Measurements from ENCODE around the gene SMCO4.

GRCh38 chr11:93481279-93481678 lies 61.9 kb downstream of the SMCO4 start:
- no peak for TF ChIP-seq CTCF (IDR thresholded peaks at IDR 0.05 in 4 of 5, conservative IDR thresholded peaks at IDR 0.05 in 1 of 5)
- no peak for TF ChIP-seq POLR2A (IDR thresholded peaks at IDR 0.05)
